GM12873 (cell line): ENCODE data around the gene DCAF5.

Experiments
- TF ChIP-seq, protein P1 (sequence below): IDR thresholded peaks from 2 replicates; pipeline ENCODE4 v1.5.1; 2012; ENCODE audit warnings: low read depth, mild to moderate bottlenecking, moderate library complexity, low read length, control low read depth; ENCODE audit not compliant: insufficient read depth; ENCODE audit errors: missing control alignments

The DCAF5 gene

DNA sequence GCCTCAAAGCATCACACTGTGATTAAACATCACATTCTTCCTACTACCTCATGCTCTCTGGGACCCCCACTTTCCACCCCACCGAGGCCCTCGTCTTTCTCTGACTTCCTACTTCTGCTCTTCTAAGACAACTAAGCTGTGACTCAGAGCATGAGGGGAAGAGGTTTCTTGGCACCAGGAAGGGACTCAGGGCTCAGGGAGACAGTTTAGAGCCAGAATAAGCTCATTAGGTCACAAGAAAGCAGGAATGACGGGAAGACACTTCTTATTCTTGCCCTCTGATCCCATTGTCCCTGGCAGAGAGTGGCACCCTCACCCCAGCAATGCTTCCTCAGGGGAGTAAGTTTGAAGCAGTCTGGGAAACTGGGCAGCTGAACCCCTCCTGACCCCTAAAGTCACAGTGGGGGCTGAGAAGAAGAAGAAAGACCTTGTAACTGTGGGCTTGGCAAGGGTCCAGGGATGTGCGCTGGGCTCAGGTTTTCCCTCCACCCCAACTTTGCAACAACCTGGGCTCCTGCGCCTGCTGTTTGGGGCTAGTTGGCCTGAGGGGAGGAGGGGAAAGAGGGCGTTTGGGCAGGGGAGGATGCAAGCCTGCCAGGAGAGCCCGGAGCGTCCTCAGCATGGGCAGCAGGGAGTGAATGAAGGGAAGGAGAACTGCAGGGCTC, 109.2 kb downstream of the DCAF5 start:
- TF ChIP-seq, protein P1, sequence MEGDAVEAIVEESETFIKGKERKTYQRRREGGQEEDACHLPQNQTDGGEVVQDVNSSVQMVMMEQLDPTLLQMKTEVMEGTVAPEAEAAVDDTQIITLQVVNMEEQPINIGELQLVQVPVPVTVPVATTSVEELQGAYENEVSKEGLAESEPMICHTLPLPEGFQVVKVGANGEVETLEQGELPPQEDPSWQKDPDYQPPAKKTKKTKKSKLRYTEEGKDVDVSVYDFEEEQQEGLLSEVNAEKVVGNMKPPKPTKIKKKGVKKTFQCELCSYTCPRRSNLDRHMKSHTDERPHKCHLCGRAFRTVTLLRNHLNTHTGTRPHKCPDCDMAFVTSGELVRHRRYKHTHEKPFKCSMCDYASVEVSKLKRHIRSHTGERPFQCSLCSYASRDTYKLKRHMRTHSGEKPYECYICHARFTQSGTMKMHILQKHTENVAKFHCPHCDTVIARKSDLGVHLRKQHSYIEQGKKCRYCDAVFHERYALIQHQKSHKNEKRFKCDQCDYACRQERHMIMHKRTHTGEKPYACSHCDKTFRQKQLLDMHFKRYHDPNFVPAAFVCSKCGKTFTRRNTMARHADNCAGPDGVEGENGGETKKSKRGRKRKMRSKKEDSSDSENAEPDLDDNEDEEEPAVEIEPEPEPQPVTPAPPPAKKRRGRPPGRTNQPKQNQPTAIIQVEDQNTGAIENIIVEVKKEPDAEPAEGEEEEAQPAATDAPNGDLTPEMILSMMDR: no peak

DNA sequence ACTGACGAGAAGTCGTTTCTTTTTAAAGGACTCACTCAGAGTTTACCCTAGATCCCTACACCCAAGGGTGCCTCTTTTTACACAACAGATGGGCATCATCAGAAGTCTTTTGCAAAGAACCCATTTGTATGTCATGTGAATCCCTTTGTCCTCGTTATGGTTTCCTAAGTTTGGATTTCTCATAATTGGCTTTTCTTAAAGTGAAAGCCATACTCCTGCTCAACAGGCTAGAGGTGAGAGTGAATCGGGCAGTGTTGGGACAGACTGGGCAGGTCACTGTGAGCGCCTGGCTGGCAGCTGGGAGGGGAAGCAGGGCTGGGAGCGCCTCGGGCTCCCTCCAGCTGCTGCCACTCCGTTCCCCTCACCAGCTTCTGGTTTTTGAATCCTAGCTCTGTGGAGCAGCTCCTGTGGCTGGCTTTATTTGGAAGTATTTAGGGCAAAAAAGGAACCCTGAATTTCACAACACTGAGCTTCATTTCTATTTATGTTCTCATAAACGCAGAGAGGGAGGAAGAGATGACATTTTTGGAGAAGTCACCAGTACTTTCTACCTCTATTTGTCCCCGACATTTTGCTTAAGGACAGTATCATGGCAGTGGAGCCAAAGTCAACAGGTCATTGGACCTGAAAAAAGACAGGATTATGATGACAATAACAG, 110.0 kb downstream of the DCAF5 start:
- TF ChIP-seq, protein P1: no peak

DNA sequence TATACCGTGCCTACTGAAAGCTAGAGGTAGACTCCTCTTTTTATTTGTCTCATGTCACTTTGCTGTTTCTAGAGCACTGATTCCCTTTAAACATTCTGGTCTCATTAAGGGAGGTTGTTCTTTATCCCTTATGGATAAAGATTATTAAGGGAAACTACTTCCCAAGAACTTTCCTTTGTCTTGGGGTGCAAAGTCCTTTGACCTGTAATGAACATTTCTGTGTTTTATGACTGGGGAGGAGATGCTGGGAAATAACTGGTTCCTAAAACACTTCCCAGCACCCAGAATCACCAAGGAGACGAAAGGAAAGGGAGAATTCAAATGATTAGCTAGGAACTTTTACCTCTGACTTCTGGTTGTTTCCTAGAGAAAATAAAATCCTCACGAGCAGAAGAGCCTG, 110.6 kb downstream of the DCAF5 start:
- TF ChIP-seq, protein P1: no peak

DNA sequence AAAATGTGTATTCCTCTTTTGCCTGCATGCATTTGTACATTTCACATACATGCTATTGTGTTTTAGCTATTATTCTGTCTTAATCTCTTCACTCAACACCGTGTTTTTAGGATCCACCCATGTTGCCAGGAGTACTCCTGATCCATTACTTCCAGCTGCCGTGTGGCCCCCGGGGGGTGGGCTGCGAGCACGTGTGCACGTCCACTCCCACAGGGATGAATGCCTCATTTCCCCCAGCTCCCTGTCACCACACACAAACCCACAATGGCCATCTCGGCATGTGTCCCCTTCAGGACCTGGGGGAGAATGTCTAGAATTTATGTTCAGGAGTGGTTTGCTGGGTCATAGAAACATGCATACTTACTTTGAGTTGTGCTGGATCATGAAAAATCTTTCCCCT, 111.1 kb downstream of the DCAF5 start:
- TF ChIP-seq, protein P1: no peak

DNA sequence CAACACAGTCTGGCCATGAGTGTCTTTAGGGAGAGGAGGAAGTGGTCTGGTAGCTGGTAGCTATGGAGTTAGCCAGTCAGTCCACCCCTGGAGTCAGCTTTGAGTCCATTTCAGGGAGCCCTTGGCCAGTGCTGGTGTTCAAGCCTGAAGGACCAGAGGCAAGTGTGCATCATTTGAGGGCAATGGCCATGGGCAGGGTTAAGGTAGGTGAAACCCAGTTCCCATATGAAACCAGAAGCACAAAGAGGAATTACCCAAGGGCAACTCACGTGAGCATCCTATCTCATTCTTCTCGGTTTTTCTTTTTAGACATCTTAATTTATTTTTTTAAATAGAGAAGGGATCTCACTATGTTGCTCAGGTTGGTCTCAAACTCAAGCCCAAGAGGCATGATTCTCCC, 112.6 kb downstream of the DCAF5 start:
- TF ChIP-seq, protein P1: no peak

DNA sequence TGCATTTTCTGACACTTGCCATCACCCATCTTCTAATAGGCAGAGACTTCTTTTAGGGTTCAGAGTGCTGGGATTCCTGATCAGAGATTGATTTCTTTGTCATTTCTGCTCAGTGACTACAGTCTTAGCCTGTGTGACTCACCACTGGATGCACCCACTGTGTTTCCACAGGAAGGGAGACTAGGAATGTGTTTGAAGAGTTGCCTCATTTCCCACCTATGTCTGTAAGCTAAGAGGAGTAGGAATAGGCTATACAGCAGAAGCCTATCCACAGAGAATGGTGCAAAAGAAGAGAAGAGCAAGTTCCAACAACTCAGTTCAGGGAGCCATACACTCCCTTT, 113.7 kb downstream of the DCAF5 start:
- TF ChIP-seq, protein P1: no peak

DNA sequence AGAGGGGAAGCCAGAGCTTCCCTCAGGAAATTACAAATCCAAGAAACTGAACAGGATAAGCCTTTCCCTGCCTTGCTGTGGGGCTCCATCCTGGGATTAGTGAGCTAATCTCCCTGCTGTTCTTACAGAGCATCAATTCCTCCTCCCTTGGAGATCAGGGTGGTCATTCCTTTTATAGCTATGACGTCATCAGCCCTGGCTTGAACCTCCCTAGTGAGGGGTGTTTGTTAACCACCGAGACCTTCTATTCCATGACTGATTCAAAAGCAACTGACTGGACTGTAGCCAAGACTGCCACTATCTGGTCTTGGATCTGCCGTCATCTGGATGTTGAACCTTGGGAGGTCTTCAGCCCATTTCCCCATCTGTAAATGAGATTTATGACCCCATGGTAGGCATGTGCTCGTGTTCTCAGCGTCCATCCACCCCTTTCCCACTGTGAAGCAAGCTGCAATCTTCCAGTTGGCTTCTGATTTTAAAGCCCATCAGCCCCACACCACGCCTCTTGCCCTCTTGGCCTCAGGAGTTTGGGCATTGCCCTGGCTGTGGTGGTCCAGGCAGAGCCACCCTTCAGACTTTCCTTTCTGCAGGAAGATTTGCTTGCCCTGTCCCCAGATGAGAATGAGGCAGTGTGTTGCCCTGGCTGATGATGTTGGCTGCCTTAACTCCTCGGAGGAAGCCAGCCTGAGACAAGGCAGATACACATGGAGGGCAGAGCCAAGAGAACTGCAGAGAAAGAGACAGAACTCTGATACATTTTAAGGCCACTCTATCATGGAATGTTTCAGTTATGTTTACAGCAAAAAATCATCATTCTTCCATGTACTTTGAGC, 114.2 kb downstream of the DCAF5 start:
- TF ChIP-seq, protein P1: no peak
